HepG2 (cell line): Measurements from ENCODE around the gene TP73.

Source experiments
- AKAP8 ChIP-seq: sonication (generic); formaldehyde crosslinking; IDR thresholded peaks from 2 replicates; pipeline ENCODE4 v1.5.1; 2020; ENCODE audit warnings: mild to moderate bottlenecking, missing genetic modification reagents
- CTCF ChIP-seq: sonication (generic); formaldehyde crosslinking; IDR thresholded peaks from 2 replicates; pipeline ENCODE4 v1.5.0; 2020; ENCODE audit warnings: mild to moderate bottlenecking, missing genetic modification reagents, moderate library complexity
- FOSL2 ChIP-seq: sonication (generic); formaldehyde crosslinking; IDR thresholded peaks from 2 replicates; pipeline ENCODE4 v1.4.0; 2020; ENCODE audit warnings: missing genetic modification reagents
- FOXM1 ChIP-seq: sonication (generic); formaldehyde crosslinking; IDR thresholded peaks from 2 replicates; pipeline ENCODE4 v1.5.0; 2020; ENCODE audit warnings: missing genetic modification reagents
- HOXA9 ChIP-seq: sonication (generic); formaldehyde crosslinking; IDR thresholded peaks from 2 replicates; pipeline ENCODE4 v1.8.1; 2022; ENCODE audit warnings: missing genetic modification reagents, mild to moderate bottlenecking, moderate library complexity, borderline replicate concordance
- NR2F6 ChIP-seq, 2 experiments: IDR thresholded peaks; 2 replicates each; pipeline ENCODE4 v1.6.1; 2016; ENCODE audit warnings: antibody characterized with exemption in 1 of 2, mild to moderate bottlenecking in 1 of 2
- ZBTB7A ChIP-seq: sonication (generic); formaldehyde crosslinking; IDR thresholded peaks from 2 replicates; pipeline ENCODE4 v1.8.0; 2022; ENCODE audit warnings: mild to moderate bottlenecking, missing genetic modification reagents
- TF ChIP-seq, protein P1 (sequence below): sonication (generic); formaldehyde crosslinking; IDR thresholded peaks from 2 replicates; pipeline ENCODE4 v1.4.0; 2020; ENCODE audit warnings: mild to moderate bottlenecking, missing genetic modification reagents
- TF ChIP-seq, protein P2 (sequence below): IDR thresholded peaks from 2 replicates; pipeline ENCODE4 v1.6.1; 2018; ENCODE audit warnings: missing genetic modification reagents, mild to moderate bottlenecking, missing compliant biosample characterization
- TF ChIP-seq, protein P3 (sequence below): sonication (generic); formaldehyde crosslinking; IDR thresholded peaks from 2 replicates; pipeline ENCODE4 v1.5.0; 2020; ENCODE audit warnings: missing genetic modification reagents, mild to moderate bottlenecking, borderline replicate concordance

- TF ChIP-seq FOSL2 (CRISPR knock-in tag): no peak
- no peak for TF ChIP-seq AKAP8 (CRISPR knock-in tag)
- no peak for TF ChIP-seq NR2F6 (IDR thresholded peaks at IDR 0.05)
- TF ChIP-seq NR2F6 (CRISPR knock-in tag; IDR thresholded peaks at IDR 0.05): no peak
- TF ChIP-seq CTCF (CRISPR knock-in tag): 0 out of 2 replicates have a peak, but pooled peaks have one; percentile 10
- TF ChIP-seq, protein P1, sequence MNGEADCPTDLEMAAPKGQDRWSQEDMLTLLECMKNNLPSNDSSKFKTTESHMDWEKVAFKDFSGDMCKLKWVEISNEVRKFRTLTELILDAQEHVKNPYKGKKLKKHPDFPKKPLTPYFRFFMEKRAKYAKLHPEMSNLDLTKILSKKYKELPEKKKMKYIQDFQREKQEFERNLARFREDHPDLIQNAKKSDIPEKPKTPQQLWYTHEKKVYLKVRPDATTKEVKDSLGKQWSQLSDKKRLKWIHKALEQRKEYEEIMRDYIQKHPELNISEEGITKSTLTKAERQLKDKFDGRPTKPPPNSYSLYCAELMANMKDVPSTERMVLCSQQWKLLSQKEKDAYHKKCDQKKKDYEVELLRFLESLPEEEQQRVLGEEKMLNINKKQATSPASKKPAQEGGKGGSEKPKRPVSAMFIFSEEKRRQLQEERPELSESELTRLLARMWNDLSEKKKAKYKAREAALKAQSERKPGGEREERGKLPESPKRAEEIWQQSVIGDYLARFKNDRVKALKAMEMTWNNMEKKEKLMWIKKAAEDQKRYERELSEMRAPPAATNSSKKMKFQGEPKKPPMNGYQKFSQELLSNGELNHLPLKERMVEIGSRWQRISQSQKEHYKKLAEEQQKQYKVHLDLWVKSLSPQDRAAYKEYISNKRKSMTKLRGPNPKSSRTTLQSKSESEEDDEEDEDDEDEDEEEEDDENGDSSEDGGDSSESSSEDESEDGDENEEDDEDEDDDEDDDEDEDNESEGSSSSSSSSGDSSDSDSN (CRISPR knock-in tag): no peak
- TF ChIP-seq, protein P2, sequence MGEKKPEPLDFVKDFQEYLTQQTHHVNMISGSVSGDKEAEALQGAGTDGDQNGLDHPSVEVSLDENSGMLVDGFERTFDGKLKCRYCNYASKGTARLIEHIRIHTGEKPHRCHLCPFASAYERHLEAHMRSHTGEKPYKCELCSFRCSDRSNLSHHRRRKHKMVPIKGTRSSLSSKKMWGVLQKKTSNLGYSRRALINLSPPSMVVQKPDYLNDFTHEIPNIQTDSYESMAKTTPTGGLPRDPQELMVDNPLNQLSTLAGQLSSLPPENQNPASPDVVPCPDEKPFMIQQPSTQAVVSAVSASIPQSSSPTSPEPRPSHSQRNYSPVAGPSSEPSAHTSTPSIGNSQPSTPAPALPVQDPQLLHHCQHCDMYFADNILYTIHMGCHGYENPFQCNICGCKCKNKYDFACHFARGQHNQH (CRISPR knock-in tag): no peak
- TF ChIP-seq, protein P3, sequence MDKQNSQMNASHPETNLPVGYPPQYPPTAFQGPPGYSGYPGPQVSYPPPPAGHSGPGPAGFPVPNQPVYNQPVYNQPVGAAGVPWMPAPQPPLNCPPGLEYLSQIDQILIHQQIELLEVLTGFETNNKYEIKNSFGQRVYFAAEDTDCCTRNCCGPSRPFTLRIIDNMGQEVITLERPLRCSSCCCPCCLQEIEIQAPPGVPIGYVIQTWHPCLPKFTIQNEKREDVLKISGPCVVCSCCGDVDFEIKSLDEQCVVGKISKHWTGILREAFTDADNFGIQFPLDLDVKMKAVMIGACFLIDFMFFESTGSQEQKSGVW (CRISPR knock-in tag): no peak
- no peak for TF ChIP-seq ZBTB7A
- no peak for TF ChIP-seq HOXA9
- TF ChIP-seq FOXM1: no peak
Observed at GRCh38 chr1:3762151-3762872, 110.0 kb downstream of the TP73 start.
